HepG2 (cell line): Measurements from ENCODE around the gene HOXB4. TPM values are rescaled to one million over a fixed set of nuclear protein-coding genes. Genes with fewer than 3 reads are reported as not detected.
A peak's percentile ranks its signal among the peaks of the same experiment; 100 is the strongest.

Experiments used
- AGO2 ChIP-seq: fragments of 200-400 bp; formaldehyde crosslinking; optimal IDR thresholded peaks from 2 replicates; pipeline ENCODE3; 2017; ENCODE audit warnings: mild to moderate bottlenecking, low read depth, low read length, moderate library complexity
- ARID3A ChIP-seq: IDR thresholded peaks from 2 replicates; pipeline ENCODE4 v1.6.1; 2012; ENCODE audit warnings: low read depth, low read length, improper control_type of control experiment
- ATAD3A ChIP-seq: sonication (generic); formaldehyde crosslinking; IDR thresholded peaks from 2 replicates; pipeline ENCODE4 v1.4.0; 2020; ENCODE audit warnings: missing genetic modification reagents
- ELF4 ChIP-seq: sonication (generic); formaldehyde crosslinking; IDR thresholded peaks from 2 replicates; pipeline ENCODE4 v1.5.0; 2020; ENCODE audit warnings: missing genetic modification reagents, mild to moderate bottlenecking, moderate library complexity, borderline replicate concordance
- HBP1 ChIP-seq: IDR thresholded peaks from 2 replicates; pipeline ENCODE4 v1.6.1; 2016; ENCODE audit warnings: low read depth, control low read depth
- HES4 ChIP-seq: sonication (generic); formaldehyde crosslinking; IDR thresholded peaks from 2 replicates; pipeline ENCODE4 v1.9.0; 2021; ENCODE audit warnings: mild to moderate bottlenecking, missing genetic modification reagents, borderline replicate concordance
- HNRNPK ChIP-seq: fragments of 200-400 bp; formaldehyde crosslinking; IDR thresholded peaks from 2 replicates; pipeline ENCODE4 v1.6.1; 2018; ENCODE audit warnings: low read length, low read depth, moderate library complexity, mild to moderate bottlenecking; ENCODE audit not compliant: poor library complexity, severe bottlenecking
- MAFF ChIP-seq: IDR thresholded peaks from 2 replicates; pipeline ENCODE4 v1.6.1; 2011; ENCODE audit warnings: low read depth, low read length, improper control_type of control experiment
- MAFK ChIP-seq, 2 experiments: IDR thresholded peaks in 1 of 2; conservative IDR thresholded peaks in 1 of 2; 2 replicates each; pipeline ENCODE4 v1.6.1; 2011; ENCODE audit warnings: improper control_type of control experiment in 2 of 2, low read length in 2 of 2
- MLXIP ChIP-seq: sonication (generic); formaldehyde crosslinking; IDR thresholded peaks from 2 replicates; pipeline ENCODE4 v1.9.0; 2021; ENCODE audit warnings: missing genetic modification reagents, borderline replicate concordance
- MXI1 ChIP-seq: IDR thresholded peaks from 3 replicates; pipeline ENCODE4 v1.6.1; 2012; ENCODE audit warnings: low read depth, low read length, inconsistent platforms, borderline replicate concordance
- MYPOP ChIP-seq: sonication (generic); formaldehyde crosslinking; IDR thresholded peaks from 2 replicates; pipeline ENCODE4 v1.8.1; 2023; ENCODE audit warnings: mild to moderate bottlenecking, moderate library complexity, missing genetic modification reagents
- NCOA2 ChIP-seq: sonication (generic); formaldehyde crosslinking; IDR thresholded peaks from 2 replicates; pipeline ENCODE4 v1.8.0; 2022; ENCODE audit warnings: inconsistent platforms
- PRMT3 ChIP-seq: sonication (generic); formaldehyde crosslinking; IDR thresholded peaks from 2 replicates; pipeline ENCODE4 v1.8.1; 2022; ENCODE audit warnings: low read depth, mild to moderate bottlenecking, moderate library complexity, missing genetic modification reagents, borderline replicate concordance
- RCOR2 ChIP-seq: IDR thresholded peaks from 2 replicates; pipeline ENCODE4 v1.6.1; 2016; ENCODE audit warnings: missing biosample characterization, missing genetic modification reagents
- REPIN1 ChIP-seq: sonication (generic); formaldehyde crosslinking; IDR thresholded peaks from 2 replicates; pipeline ENCODE4 v1.8.0; 2022; ENCODE audit warnings: missing genetic modification reagents, low read depth, mild to moderate bottlenecking, borderline replicate concordance
- TP53 ChIP-seq: sonication (generic); formaldehyde crosslinking; conservative IDR thresholded peaks from 2 replicates; pipeline ENCODE4 v1.4.0; 2020; ENCODE audit warnings: missing genetic modification reagents
- ZFP1 ChIP-seq: IDR thresholded peaks from 2 replicates; pipeline ENCODE4 v1.6.1; 2016
- ZNF20 ChIP-seq: sonication (generic); formaldehyde crosslinking; IDR thresholded peaks from 2 replicates; pipeline ENCODE4 v1.4.0; 2020; ENCODE audit warnings: mild to moderate bottlenecking, moderate library complexity, missing genetic modification reagents
- ZNF207 ChIP-seq: fragments of 450-650 bp; IDR thresholded peaks from 2 replicates; pipeline ENCODE4 v1.6.1; 2016; ENCODE audit warnings: antibody characterized with exemption, borderline replicate concordance
- ZNF562 ChIP-seq: sonication (generic); formaldehyde crosslinking; IDR thresholded peaks from 2 replicates; pipeline ENCODE4 v1.8.0; 2022; ENCODE audit warnings: missing genetic modification reagents, borderline replicate concordance
- ZNF720 ChIP-seq: sonication (generic); formaldehyde crosslinking; IDR thresholded peaks from 2 replicates; pipeline ENCODE4 v1.4.0; 2020; ENCODE audit warnings: missing genetic modification reagents
- ZSCAN9 ChIP-seq: IDR thresholded peaks from 2 replicates; pipeline ENCODE4 v1.6.1; 2016; ENCODE audit warnings: borderline replicate concordance
- polyA plus RNA-seq, 8 experiments: library from polyadenylated mRNA; depleted of rRNA in 3 of 8; stranded (reverse) in 7 of 8; unstranded in 1 of 8; fragments of >200 nt; fragmentation: Illumina TruSeq in 4 of 8; extraction: Trizol in 4 of 8; gene quantifications; 2 replicates each; pipeline versions ENCODE4 v1.2.1 to v1.2.3, GENCODE V29; 2011 to 2016; ENCODE audit warnings: low read depth in 4 of 8, missing spikeins in 1 of 8, mixed read lengths in 1 of 8; ENCODE audit not compliant: insufficient read depth in 1 of 8
- total RNA-seq, 5 experiments: library from RNA; depleted of rRNA; stranded (reverse); fragments of >200 nt; fragmentation: Illumina TruSeq; extraction: Trizol; gene quantifications; 2 replicates each; pipeline ENCODE4 v1.2.3, GENCODE V29; 2016; ENCODE audit warnings: low read depth in 1 of 5

The HOXB4 gene
- total and polyA plus RNA-seq, 2 of the 13 experiments (the other 11 are each of a cell fraction or from before 2014, with no cell fraction given), result not detected

GRCh38 chr17:48593840-48594537 lies 15.8 kb upstream of the HOXB4 start (continued):
- no peak for TF ChIP-seq MAFK (conservative IDR thresholded peaks at IDR 0.05 in 1 of 2, IDR thresholded peaks at IDR 0.05 in 1 of 2; ENCODE audit: low read length in 2 of 2)
- no peak for TF ChIP-seq ZNF207
- TF ChIP-seq HNRNPK, result peak; percentile 65
- no peak for TF ChIP-seq HBP1 (CRISPR knock-in tag)
- no peak for TF ChIP-seq ZNF20 (CRISPR knock-in tag)
- no peak for TF ChIP-seq PRMT3 (CRISPR knock-in tag)
- TF ChIP-seq ZNF562, result no peak
- TF ChIP-seq REPIN1 (CRISPR knock-in tag), result no peak
- no peak for TF ChIP-seq ATAD3A (CRISPR knock-in tag)
- no peak for TF ChIP-seq RCOR2 (CRISPR knock-in tag)
- no peak for TF ChIP-seq TP53 (CRISPR knock-in tag)
- no peak for TF ChIP-seq MYPOP (CRISPR knock-in tag)
- TF ChIP-seq ARID3A, result no peak
- TF ChIP-seq ZSCAN9 (CRISPR knock-in tag), result no peak
- TF ChIP-seq ZNF720 (CRISPR knock-in tag), result no peak
- no peak for TF ChIP-seq MAFF
- no peak for TF ChIP-seq ZFP1 (CRISPR knock-in tag)
- TF ChIP-seq NCOA2 (CRISPR knock-in tag), result no peak
- TF ChIP-seq HES4 (CRISPR knock-in tag), result no peak
- no peak for TF ChIP-seq ELF4 (CRISPR knock-in tag)
- TF ChIP-seq MLXIP (CRISPR knock-in tag), result no peak
- 0 out of 3 replicates have a peak, but pooled peaks have one; percentile 13 for TF ChIP-seq MXI1
- no peak for TF ChIP-seq AGO2
